Endothelial cell of umbilical vein (primary cell): ENCODE data around the gene STK16.

Experiments used
- EZH2 ChIP-seq: IDR thresholded peaks from 2 replicates; pipeline ENCODE4 v1.6.1; 2012; ENCODE audit warnings: borderline replicate concordance, low read depth, mild to moderate bottlenecking, moderate library complexity, low read length, inconsistent platforms; ENCODE audit not compliant: severe bottlenecking
- FOS ChIP-seq: IDR thresholded peaks from 2 replicates; pipeline ENCODE4 v1.6.1; 2011; ENCODE audit warnings: mild to moderate bottlenecking, low read length, moderate library complexity, borderline replicate concordance; ENCODE audit not compliant: insufficient read depth
- POLR2A ChIP-seq: IDR thresholded peaks from 2 replicates; pipeline ENCODE4 v1.6.1; 2012; ENCODE audit warnings: low read depth, mild to moderate bottlenecking, control low read depth, low read length
- POLR2AphosphoS5 ChIP-seq: IDR thresholded peaks from 2 replicates; pipeline ENCODE4 v1.6.1; 2012; ENCODE audit warnings: low read depth, mild to moderate bottlenecking, control low read depth, low read length, moderate library complexity; ENCODE audit not compliant: insufficient read depth
- TF ChIP-seq, protein P1 (sequence below), 2 donors: IDR thresholded peaks; 1 replicate in 1 of 2; 2 replicates in 1 of 2; pipeline ENCODE4 v1.5.1; 2011; ENCODE audit warnings: low read length in 2 of 2, mild to moderate bottlenecking in 2 of 2, moderate library complexity in 2 of 2, control low read depth in 1 of 2, inconsistent platforms in 1 of 2, low read depth in 1 of 2; ENCODE audit not compliant: insufficient read depth in 1 of 2; ENCODE audit errors: extremely low read depth in 1 of 2

DNA sequence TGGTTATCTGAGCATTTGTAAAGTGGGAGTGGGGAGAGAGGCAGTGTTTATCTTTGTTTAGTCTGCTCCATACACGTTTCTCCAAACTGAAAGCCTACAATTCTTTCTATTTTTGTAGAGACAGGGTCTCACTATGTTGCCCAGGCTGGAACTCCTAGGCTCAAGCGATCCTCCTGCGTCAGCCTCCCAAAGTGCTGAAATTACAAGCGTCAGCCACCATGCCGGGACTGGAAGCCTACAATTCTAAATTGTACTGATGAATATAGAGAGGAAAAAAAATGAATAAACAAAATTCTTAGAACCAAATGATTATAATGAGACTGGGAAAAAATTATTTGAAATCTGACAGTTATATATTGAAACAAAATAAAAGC lies 40.1 kb upstream of the STK16 start:
- no peak for TF ChIP-seq POLR2A
- TF ChIP-seq, protein P1, sequence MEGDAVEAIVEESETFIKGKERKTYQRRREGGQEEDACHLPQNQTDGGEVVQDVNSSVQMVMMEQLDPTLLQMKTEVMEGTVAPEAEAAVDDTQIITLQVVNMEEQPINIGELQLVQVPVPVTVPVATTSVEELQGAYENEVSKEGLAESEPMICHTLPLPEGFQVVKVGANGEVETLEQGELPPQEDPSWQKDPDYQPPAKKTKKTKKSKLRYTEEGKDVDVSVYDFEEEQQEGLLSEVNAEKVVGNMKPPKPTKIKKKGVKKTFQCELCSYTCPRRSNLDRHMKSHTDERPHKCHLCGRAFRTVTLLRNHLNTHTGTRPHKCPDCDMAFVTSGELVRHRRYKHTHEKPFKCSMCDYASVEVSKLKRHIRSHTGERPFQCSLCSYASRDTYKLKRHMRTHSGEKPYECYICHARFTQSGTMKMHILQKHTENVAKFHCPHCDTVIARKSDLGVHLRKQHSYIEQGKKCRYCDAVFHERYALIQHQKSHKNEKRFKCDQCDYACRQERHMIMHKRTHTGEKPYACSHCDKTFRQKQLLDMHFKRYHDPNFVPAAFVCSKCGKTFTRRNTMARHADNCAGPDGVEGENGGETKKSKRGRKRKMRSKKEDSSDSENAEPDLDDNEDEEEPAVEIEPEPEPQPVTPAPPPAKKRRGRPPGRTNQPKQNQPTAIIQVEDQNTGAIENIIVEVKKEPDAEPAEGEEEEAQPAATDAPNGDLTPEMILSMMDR (IDR thresholded peaks at IDR 0.05; ENCODE audit: extremely low read depth in 1 of 2, insufficient read depth in 1 of 2, low read depth in 1 of 2, low read length in 2 of 2), result no peak
- TF ChIP-seq EZH2, result no peak
- TF ChIP-seq POLR2AphosphoS5, result no peak
- TF ChIP-seq FOS, result no peak
